ENCODE data around the gene HMGCS1. TPM values are rescaled to one million over a fixed set of nuclear protein-coding genes. Genes with fewer than 3 reads are reported as not detected.
A peak's percentile ranks its signal among the peaks of the same experiment; 100 is the strongest.

HMGCS1 gene
- total and polyA plus RNA-seq, 2 of the 8 experiments (the other 6 are each of a cell fraction or from before 2014, with no cell fraction given): 63.6 to 236 TPM

DNA sequence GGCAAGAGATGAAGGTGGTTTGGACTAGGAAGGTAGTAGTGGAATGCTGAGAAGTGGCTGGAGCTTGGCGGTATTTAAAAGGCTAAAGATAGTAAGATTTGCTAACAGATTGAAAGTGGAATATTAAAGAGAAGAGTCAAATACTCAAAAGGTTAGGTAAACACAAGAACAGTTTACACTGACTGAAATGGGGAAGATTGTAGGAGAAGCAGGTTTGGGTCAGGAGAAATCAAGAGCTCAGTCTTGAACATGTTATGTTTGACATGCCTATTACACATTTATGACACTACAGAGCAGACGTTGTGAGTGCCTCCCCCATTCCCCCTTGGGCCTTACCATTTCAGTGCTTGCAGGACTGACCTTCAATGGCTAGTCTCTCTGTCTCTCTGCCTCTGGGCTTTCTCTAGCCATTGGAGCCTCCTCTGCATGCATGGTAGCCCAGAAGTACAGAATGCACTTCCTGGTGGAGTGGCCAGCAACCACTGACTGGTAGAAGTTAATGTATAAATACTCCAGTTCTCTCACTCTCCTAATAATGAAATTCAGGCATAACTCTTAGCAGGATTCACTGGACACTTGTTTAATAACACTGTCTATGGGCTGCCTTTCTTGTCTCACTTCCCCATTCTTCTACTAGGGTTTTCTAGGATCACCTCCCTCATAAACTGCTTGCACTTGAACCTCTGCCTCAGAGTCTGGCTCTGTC is 56.8 kb downstream of the HMGCS1 start:
- Histone ChIP-seq H3K56ac (replicated peaks; ENCODE audit: insufficient read length, low read depth, low read length) (no peak overlapping the region), H2BK5ac (ENCODE audit: low read depth, low read length) (no peak overlapping the region), H4K5ac (ENCODE audit: insufficient read length, low read depth, low read length) (no peak overlapping the region), H4K20me1 (replicated peaks in 1 of 2; ENCODE audit: control insufficient read depth in 1 of 2, insufficient read depth in 2 of 2, low read length in 2 of 2) (no peaks in the 10 kb centered on the region), H2BK12ac (ENCODE audit: low read depth, low read length) (no peak overlapping the region), H3K27me3 (replicated peaks in 1 of 4; ENCODE audit: control insufficient read depth in 3 of 4, extremely low read depth in 1 of 4, insufficient read depth in 3 of 4, low read length in 3 of 4) (no peaks in the 10 kb centered on the region), H3K14ac (ENCODE audit: insufficient read length) (no peak overlapping the region), H2AFZ (ENCODE audit: low read length) (peak overlapping the region; percentile 32; the same call in 1 of the 2 replicates), H3K36me3 (ENCODE audit: control insufficient read depth in 2 of 4, insufficient read depth in 4 of 4, low read length in 3 of 4) (no peaks in the 10 kb centered on the region), H3K9ac (replicated peaks in 1 of 4; ENCODE audit: extremely low read depth in 1 of 4, low read depth in 3 of 4, low read length in 3 of 4) (no peak overlapping the region), H3K4me2 (ENCODE audit: insufficient read depth in 1 of 2, low read depth in 2 of 2, low read length in 2 of 2) (no peak overlapping the region), H3K79me1 (ENCODE audit: low read depth, low read length) (no peaks in the 10 kb centered on the region; the same call in 1 of the 2 replicates), H3K4me3 (ENCODE audit: extremely low read depth in 1 of 4, insufficient read depth in 2 of 4, low read depth in 3 of 4, low read length in 4 of 4) (no peak overlapping the region), H3K27ac (ENCODE audit: low read depth, low read length) (no peak overlapping the region), H3K9me3 (ENCODE audit: insufficient read depth in 2 of 2, low read depth in 1 of 2, low read length in 1 of 2) (no peaks in the 10 kb centered on the region), H3K79me2 (ENCODE audit: control insufficient read depth in 1 of 2, insufficient read depth in 2 of 2, low read length in 2 of 2) (no peaks in the 10 kb centered on the region), H3K4ac (replicated peaks; ENCODE audit: insufficient read length, low read depth, low read length) (no peak overlapping the region), H2AK5ac (ENCODE audit: low read depth, low read length) (no peak overlapping the region), H3K23ac (ENCODE audit: insufficient read length) (no peak overlapping the region), H3K4me1 (replicated peaks in 1 of 4; ENCODE audit: control insufficient read depth in 3 of 4, insufficient read depth in 4 of 4, low read length in 3 of 4) (no peaks in the 10 kb centered on the region), H3K18ac (ENCODE audit: extremely low read depth, low read length) (no peak overlapping the region), H4K91ac (replicated peaks; ENCODE audit: insufficient read length, low read length) (no peak overlapping the region), H4K8ac (ENCODE audit: extremely low read depth, insufficient read depth, low read length) (no peak overlapping the region), H3K23me2 (ENCODE audit: low read depth, low read length) (no peaks in the 10 kb centered on the region), H2BK20ac (ENCODE audit: low read length) (no peak overlapping the region), H2BK120ac (replicated peaks; ENCODE audit: low read depth, low read length) (no peak overlapping the region), H2BK15ac (ENCODE audit: low read length) (no peak overlapping the region)
- CTCF ChIA-PET (ENCODE audit: partially characterized antibody): interaction anchor here (0.8 to 1.2 kb wide), 3 partner anchors 11 to 33 kb away, joined by 3 read pairs; no protein-coding TSS in a partner anchor
- POLR2A ChIA-PET (ENCODE audit: partially characterized antibody): no interaction called here
- FAIRE-seq: no peak
- DNase-seq (ENCODE audit: low read depth in 1 of 2, low spot score in 2 of 2): no peak
- WGBS, 2 experiments (ENCODE audit: extremely low coverage in 1 of 2, insufficient coverage in 1 of 2, insufficient read length in 1 of 2, insufficient replicate concordance in 2 of 2, low coverage in 1 of 2, low lambda C conversion rate in 2 of 2, missing lambda C conversion rate in 1 of 2): 90% methylated on average over 2 of the region's 2 CpGs; no CpG with 5 or more reads in 1 of the 2 experiments
- TF ChIP-seq TAF7 (optimal IDR thresholded peaks at IDR 0.05; ENCODE audit: borderline replicate concordance, low read depth, low read length): no peak
- TF ChIP-seq, protein P1, sequence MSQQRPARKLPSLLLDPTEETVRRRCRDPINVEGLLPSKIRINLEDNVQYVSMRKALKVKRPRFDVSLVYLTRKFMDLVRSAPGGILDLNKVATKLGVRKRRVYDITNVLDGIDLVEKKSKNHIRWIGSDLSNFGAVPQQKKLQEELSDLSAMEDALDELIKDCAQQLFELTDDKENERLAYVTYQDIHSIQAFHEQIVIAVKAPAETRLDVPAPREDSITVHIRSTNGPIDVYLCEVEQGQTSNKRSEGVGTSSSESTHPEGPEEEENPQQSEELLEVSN (IDR thresholded peaks at IDR 0.05): no peak
- TF ChIP-seq RFX5 (IDR thresholded peaks at IDR 0.05; ENCODE audit: borderline replicate concordance, low read depth, low read length): no peak
- TF ChIP-seq NANOG (IDR thresholded peaks at IDR 0.05; ENCODE audit: insufficient read depth, low read depth, low read length, poor library complexity, severe bottlenecking): no peak
- TF ChIP-seq RBBP5 (IDR thresholded peaks at IDR 0.05; ENCODE audit: borderline replicate concordance, low read depth, low read length): no peak
- TF ChIP-seq TEAD4 (IDR thresholded peaks at IDR 0.05; ENCODE audit: low read depth, low read length): no peak
- no peak for TF ChIP-seq SP2 (IDR thresholded peaks at IDR 0.05; ENCODE audit: low read length)
- TF ChIP-seq TAF1 (IDR thresholded peaks at IDR 0.05; ENCODE audit: low read depth, low read length): no peak
- no peak for TF ChIP-seq TBP (IDR thresholded peaks at IDR 0.05; ENCODE audit: low read depth, low read length)
- TF ChIP-seq CHD2 (IDR thresholded peaks at IDR 0.05; ENCODE audit: low read length): no peak
- TF ChIP-seq SP1 (IDR thresholded peaks at IDR 0.05; ENCODE audit: low read depth, low read length): no peak

Measured in H1 (cell line).